Suppressor macrophage treated with lipopolysaccharide for 1 hour (primary cell): ENCODE results near the gene GALNT6.

Experiments used
- DNase-seq, 3 donors: peaks; one replicate each; pipeline ENCODE4 v3.0.0-alpha.2; 2020 to 2022

GALNT6 gene

DNA sequence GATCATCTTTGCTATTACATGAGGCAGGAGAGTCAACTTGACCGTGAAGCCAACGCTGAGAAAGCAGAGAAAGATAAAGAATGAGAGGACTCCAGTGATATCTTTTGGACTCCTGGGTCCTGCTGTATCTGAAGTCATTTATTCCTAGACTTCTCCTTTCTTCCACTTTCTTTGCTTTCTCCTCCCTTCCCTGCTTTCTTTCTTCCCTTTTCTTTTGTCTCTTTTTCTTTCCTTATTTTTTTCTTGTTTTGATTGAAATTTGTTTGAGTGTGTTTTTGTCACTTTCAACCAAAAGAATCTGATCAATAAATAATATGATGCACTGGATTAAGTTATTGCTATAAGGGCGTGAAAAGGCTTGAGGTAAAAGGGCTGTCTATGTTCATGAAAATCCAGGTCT lies 13.4 kb upstream of the GALNT6 start:
- no peak for DNase-seq

DNA sequence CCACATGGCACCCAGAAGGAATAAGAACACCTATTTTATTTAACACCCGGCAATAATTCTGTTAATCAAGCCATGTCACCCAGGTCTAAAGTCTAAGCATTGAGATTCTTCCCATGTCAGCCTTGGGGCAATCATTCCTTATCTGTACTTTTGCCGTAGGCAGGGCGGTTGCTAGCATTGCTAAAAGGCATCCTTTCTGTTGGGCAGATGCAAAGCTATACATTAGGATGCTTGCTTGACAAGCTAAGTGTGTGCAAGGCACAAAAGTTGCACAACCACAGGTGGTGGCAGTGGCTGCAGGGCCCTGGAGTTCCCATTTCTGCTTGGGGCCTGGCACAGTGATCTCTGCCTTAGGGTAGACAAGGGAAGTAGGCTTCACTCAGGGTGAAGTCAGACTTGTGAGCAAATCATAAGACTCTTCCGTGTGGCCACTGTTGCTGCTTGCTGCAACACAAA lies 12.5 kb upstream of the GALNT6 start:
- DNase-seq, result peak; percentile 84 to 87 (median 86)

DNA sequence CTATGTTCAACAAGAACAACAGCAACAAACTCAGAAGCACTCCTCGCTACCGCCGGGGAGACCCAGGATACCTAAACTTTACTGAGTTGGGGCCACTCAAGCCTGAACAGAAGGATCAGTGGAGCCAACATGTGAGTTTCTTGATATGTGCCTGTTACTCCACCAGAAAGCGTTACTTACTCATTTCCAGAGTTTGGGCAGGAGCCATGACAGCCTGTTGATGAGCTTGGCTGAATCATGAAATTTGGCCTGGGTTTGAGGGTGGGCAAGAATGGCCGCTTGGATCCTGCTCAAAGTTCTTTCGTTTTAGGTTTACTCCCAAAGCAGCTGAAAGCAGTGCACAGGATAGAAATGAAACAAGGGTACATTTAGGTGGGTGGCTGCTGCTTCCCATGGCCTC lies 12.0 kb upstream of the GALNT6 start:
- no peak for DNase-seq

DNA sequence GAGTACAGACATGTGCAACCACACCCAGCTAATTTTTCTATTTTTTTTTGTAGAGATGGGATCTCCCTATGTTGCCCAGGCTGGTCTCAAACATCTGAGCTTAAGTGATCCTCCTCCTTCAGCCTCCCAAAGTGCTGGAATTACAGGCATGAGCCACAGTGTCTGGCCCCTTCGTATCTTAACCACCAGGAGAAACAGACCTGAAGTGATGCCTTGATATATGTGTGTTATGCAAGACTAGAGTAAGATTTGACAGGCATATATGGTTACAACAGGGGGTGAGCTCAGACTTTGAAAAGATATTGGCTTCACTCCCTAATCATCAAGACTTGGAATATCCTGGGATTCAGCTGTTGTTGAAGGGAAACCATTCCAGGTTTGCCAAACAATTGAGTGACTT lies 10.7 kb upstream of the GALNT6 start:
- DNase-seq, result no peak

DNA sequence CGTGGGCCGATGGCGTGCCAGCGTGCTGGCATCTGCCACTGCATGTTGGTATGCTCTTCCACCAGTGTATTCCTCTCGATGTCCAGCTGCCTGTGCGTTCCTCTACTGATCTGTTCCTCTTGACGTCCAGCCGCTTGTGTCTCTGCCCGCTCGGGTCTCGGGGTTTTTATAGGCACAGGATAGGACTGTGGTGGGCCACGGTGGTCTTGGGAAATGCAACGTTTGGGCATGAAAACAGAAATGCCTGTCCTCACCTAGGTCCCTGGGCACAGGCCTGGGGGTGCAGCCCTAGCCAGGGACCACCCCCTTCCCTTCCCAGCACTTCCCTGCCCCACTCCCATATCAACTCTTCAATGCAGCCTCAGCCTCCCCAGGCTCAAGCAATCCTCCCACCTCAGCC lies 10.3 kb upstream of the GALNT6 start:
- DNase-seq, result no peak

DNA sequence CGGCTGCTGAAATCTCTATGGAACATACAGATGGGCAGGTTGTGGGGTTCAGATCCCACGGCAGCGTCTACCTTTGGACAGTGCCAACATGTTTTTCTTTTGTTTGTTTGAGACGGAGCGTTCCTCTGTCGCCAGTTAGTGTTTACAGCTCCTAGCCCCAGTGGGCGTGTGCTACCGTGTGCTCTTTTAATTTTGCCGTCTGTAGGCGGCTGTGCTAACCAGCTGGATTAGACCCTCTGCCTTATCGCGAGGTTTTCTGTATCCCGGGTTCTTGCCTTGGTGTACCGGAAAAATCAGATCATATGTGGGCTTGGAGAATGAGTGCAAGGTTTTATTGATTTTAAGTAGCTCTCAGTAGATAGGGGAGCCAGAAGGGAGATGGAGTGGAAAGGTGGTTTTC lies 9.8 kb upstream of the GALNT6 start:
- no peak for DNase-seq

DNA sequence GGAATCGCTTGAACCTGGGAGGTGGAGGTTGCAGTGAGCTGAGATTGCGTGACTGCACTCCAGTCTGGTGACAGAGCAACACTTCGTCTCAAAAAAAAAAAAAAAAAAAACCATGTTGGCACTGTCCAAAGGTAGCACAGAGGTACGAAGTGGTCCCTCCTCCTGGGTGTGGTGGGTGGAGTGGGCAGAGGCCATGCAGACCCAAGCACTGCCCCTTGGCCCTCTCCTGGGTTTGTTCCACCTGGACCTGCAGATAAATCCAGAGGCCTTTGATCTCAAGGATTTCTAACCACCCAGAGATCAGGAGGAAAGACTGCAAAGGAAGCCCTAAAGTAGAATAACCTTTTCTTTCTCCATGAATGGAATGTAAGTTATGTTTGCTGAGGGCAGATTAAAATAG lies 8.7 kb upstream of the GALNT6 start:
- DNase-seq, result no peak

DNA sequence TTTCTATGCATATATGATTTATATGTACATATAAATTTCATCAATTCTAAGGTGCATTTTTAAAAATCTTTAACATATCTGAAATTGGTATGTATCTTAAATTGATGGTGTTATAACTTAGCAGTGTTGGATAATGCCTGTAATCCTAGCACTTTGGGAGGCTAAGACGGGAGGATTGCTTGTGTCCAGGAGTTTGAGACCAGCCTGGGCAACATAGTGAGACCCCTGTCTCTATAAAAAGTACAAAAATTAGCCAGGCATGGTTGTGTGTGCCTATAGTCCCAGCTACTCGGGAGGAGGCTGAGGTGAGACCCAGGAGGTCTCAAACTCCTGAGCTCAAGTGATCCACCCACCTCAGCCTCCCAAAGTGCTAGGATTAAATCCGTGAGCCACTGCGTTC lies 6.5 kb upstream of the GALNT6 start:
- no peak for DNase-seq

DNA sequence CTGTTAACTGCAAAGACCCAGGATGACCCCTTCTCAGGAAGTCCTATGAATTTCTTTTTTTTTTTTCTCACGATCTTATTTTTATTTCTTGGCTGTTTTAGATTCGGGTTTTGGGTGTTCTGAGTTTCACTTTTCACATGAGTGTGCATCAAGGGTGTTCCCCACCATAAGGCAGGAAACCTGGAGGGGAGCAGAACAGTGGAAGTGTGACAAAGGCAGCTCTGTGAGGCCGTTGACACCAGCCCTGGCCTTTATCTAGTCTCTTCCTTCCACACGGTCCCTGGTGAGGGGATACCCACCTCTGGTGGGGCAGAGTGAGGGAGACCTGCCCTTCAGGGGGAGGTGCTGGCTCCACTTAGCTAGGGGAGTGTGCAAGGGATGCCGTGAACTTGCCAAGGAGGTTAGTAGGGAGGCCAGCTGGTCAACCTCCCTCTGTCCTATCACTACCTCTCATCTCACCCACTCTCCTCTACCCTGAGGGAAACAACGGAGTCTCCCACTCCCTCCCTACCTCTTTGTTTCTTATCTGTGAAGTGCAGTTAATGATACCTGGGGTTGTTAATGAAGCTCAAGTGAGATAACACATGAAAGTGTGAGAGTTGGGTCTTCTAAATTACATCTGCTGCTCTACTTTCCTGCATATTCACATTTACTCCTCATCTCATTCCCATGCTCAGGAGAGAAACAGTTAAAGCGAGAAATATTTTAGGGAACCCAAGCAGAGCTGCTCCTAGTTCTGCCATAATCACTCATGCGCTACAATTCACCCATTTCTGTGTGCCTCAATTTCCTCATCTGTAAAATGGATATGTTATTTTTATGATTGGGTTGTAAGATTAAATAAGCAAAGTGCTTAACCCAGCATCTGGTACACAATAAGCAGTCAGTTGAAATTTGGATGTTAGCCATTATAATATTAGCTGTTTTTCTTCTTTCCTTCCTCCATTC lies 4.4 kb upstream of the GALNT6 start:
- DNase-seq, result peak in 1 of 3 donors; percentile 50

DNA sequence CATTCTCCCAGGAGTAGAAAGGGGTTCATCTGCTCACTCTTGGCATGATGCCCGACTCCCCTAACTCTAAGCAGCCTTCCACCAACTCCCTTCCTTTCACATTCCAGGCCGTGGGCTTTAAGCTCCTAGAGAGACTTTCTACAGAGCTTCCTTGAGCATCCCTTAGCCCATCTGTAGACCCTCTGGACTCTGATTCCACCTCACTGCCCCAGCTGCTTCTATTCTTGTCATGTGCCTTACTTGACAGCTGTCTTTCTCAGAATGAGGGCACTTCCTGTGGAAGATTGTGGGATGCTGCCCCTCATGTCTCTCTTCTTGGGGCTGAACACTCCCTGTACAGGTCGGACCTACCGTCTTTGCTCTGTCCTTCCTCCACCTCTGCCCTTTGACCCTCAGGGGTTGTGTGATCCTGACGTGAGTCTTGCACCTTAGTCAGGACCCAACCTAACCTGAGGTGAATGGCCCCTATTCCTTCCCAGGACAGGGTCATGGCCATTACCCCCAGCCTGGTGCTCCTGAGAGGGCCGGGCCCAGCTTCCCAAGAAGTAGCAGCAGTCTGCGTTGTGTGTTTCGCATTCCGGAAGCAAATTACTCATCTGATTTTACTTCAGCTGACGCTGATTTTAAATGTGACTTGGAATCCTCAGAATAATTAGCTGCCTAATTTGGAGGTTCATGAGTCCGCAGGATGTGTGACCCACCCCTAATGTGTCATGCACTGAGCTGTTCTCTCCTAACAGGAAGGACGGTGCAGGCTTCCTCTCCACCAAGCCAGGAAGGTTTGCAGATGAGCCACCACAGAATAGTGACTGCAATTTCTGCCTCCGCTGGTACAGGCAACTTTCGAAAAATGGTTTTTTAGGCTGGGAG lies 2.7 kb upstream of the GALNT6 start:
- DNase-seq, result peak; percentile 90 to 98 (median 94)

DNA sequence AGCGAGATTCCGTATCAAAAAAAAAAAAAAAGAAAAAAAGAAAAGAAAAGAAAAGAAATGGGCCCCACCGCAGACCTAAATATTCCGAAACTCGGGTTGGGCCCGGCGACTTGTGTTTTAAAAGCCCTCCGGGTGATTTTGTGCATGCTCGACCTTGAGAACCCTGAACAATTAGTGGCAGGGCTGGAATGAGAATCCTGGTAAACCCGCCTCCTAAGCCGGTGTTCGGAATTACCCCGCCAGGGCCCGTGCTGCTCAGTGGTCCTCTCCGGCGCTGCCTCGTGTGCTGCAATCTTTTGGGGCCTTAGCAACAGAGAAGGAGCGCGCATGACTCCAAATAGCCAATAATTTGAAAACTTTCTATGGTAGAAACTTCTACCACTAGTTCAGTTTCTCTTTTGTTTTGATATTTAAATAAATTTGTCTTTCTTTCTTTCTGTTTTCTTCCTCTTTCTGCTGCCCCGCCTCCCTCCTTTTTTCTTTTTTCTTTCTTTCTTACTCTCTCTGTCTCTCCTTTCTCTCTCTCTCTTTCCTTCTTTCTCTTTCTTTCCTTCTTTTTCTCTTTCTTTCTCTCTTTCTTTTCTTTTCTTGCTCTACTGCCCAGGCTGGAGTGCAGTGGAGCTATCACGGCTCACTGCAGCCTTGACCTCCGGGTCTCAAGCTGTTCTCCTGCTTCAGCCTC lies 1.5 kb upstream of the GALNT6 start:
- peak; percentile 73 to 80 (median 79) for DNase-seq

DNA sequence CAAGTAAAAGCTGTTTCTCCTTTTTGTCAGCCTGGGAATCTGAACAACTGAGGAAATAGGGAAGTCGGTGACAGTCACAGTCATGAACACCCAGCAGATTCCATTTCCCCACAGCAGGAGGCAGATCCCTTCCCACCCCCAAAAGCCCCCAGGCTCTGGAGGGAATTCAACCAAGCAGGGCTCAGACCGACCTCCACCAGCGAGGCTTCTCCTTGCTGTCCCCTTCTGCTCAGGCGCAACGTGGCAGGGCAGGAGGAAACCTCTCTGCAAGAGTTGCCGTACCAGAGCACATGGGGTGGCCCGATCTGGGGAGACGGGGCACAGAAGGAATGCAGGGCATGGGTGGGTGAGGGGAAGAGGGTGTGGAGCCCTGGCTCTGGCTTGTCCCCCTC lies 319 bp downstream of the GALNT6 start:
- peak; percentile 90 to 92 (median 91) for DNase-seq

DNA sequence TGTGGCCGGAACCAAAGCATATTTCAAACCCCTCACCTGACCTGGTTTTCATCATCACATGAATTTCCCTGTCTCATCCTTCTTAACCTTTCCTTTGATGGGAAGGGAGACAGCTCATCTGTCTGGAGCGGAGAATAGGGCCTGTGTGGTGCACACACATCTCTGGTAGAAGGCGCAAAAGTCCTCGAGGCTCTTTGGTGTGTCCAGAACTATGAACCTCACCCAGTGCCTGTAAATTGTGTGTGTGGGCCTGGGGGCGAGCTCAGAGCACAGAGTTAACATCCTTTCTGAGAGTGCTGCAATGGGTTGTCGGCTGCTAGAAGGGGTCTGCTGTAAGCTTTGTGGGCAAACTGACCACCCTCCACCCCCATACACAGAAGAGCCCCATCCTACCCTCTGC lies 749 bp downstream of the GALNT6 start:
- no peak for DNase-seq

DNA sequence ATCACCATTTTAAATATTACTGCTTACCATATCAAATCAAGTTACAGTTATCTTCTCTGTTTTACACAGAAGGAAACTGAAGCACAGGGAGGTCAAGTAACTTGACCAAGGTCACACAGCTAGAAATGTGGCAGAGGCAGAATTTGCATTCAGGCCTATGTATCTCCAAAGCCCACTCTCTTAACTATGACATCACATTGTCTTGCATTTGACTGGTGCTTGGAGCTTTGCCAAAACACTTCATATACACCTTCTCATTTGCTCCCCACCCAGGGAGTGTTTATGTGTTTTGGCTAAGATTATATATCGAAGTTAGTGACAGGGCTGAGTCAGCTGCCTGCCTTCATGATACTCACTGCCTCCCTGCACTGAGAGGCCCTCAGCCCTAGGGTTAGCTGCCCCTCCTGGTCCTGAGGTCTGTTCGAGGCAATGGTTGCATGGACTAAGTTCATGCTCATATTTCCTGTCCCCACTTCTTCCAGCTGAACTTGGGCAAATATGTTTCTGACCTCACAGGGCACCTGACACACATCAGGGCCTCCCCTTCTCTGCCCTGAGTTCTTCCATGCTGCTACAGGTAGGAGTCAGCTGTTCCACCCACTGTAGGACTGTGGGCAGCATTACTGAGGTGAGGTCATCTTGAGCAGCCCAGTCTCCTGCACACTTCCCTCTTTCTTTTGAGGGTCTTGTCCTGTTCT lies 1.8 kb downstream of the GALNT6 start:
- DNase-seq, result peak; percentile 84 to 91 (median 86)

DNA sequence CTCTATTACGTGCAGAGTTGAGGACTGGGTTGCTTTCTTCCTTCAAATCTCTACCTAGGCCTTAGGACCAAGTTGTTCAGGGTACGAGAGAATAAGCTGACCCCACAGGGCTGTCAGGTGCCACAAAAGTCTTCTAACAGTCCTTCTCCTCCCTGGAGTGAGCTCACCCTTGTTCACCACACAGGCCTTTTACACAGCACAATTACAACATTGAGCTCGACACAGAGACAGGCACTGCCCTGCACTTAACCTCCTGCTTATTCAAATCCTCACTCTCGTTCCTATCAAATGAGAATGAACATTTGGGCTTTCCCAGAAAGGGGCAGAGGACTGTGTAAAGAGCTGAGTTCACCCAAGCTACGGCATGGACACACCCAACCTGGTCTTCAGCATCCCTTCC lies 2.4 kb downstream of the GALNT6 start:
- DNase-seq, result no peak

DNA sequence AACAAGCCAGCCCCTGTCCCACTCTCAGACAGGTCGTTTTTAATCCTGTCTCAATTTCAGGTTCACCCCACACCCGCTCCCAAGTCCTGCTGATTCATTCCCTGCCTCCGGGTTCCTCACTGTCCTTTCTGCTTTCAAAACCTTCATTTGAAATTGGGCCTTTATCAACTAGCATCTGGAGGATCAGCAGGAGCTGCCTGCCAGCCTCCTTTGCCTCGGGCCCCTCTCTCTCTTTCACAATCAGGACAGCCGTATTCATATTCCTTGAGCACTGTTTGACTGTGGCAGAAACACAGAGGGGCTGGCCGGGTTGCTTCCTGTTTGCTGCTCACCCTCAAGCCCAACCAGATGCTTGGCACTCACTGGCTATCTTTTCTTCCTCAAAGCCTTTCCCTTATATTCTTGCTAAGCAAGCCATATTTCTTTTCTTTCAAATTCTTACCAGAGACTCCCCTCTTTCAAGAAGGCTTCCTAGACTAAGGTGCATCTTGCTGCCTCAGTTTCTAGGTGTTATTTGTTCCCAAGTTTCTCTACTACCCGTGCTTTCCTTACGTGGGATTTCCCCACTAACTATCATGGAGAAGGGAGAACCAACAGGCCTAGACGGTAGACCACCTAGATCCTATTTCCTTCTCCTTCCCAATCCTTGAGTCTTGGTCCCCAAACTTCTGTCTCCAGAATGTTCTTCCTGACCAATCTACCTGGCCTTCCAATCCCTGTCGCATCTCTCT lies 3.0 kb downstream of the GALNT6 start:
- peak; percentile 61 to 65 (median 63) for DNase-seq

DNA sequence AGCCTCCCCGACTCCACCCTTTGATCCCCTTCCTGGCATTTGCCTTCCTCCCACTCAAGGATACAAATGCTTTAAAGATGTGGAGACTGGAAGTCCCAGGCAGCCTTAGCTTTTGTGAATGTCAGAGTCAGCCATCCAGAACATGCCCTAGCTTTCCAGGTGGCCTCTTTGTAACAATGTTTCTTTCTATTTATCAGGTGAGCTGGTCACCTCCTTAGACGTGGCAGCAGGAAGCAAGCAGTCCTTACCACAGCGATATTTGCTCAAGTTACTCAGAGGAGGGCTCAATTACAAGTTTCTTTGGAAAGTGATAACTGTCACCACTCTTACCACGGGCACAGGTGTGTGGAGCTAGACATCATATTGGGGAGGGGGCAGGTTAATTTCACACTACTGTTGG lies 4.9 kb downstream of the GALNT6 start:
- DNase-seq, result no peak

DNA sequence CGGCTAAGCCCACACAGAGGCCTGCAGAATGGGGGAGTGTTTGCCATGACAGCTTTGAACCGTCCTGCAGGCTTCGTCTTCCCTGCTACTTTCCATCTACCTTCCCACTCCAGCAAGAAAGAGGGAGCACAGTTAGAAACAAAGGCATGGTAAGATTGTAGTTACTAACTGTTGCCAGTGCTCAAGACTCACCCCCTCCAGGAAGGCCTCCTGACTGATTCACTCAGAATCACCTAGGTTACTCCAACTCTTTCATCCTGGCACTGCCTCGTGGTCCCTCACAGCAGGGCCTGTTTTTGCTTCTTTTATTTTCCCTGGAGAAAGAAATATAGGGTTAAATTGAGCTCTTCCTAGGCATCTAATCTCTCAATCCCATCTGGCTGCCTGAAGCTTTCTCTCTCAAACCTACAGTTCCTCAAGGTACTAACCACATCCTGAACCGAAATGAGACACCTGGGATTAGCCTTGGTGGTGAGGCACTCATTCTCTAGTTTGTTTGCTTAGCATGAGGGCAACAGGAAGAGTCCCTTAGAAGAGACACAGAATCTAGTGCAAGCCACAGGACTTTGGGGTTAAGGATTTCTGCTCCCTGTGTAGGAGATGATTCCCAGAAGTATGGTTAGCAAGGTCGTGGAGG lies 7.8 kb downstream of the GALNT6 start:
- DNase-seq, result no peak

DNA sequence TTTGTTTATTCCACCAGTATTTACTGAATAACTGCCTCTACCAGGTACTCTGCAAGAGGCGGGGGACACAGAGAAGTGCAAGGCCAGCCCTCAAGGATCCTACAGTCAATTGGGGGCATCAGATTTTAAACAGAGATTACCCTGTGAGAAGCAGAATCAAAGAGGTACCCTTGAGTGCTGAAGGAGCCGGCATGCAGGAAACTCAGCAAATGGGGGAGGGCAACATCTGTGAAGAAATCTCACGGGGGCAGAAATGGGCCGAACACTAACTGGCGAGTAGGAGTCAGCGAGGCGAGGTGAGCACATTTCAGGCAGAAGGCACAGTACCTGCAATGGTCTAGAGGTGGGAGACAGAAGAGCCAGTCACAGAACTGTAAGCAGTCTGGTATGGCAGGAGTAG lies 9.0 kb downstream of the GALNT6 start:
- DNase-seq, result no peak

DNA sequence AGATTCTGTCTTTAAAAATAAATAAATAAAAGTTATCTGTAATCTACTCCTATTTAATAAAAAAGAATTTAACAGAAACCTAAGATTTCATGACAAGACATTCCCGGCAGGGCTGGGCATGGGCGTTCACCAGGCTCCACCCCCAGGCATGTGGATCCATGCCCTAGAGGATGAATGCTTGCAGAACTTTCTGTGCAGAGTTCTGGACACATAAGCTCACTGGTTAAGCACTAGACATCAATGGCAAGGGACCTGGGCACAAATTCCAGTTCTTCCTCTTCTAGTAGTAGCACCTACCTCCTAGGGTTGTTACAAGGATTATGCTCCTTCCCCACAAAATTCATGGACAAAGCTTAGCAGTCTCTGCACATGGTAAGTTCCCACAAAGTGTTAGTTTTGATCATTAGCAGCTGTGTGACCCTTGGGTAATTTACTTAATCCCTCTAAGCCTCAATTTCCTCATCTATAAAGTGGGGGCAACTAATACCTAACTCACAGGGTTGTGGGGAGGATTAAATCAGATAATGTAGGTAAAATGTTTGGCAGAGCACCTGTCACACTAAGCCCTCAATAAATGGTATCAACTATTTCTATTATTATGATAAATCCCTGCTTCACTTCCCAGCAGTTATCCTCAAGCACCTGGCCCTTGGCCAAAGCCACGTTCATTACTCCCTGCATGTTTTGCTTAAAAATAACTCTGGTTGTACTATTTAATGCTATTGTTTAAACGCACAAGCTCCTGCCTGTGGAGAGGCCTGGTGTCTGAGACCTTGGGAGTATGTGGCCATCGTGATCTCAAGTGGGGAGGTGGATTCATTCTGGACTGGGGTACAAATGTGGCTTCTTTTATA lies 9.8 kb downstream of the GALNT6 start:
- no peak for DNase-seq
